Fibroblast of skin of left biceps (primary cell): Measurements from ENCODE around the gene NCDN.

ENCODE experiments used
- DNase-seq, 2 experiments: peaks; one replicate each; pipeline ENCODE4 v3.0.0-alpha.2; 2013; ENCODE audit warnings: low read depth in 2 of 2

Gene NCDN

DNA sequence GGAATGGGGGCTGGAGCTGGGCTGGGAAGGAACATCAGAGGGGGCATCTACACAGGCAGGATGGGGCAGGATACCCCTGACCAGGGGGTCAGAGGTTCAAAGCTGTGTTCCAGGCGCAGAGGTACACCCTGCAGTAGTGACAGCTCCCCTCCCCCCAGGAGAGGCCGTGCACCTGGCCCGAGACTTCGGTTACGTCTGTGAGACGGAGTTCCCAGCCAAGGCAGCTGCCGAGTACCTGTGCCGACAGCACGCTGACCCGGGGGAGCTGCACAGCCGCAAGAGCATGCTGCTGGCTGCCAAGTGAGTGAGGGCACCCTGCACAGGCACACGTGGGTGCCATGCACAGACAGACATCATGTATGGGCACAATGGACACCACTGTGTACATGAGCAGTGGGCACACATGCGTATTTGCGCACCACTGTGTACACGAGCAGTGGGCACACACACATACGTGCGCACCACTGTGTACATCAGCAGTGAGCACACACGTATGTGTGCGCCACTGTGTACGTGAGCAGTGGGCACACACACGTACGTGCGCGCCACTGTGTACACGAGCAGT, 33.0 kb downstream of the NCDN start:
- no peak for DNase-seq

DNA sequence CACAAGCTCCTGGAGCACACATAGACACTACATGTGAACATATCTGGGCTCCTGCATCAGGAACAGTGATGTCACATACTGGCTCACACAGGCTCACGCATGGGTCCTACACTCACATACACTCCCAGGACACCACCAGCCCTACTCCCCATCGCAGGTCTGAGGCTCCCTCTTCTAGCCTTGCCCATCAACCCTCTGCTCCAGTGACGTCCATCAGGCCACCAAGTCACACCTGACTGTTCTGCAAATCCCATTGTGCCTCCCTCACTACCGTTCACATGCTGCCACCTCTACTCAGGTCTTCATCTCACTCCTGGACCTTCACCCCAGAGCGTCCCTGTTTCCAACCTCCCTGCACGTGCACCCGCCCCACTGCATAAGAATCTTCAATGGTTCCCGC, 33.6 kb downstream of the NCDN start:
- DNase-seq, result no peak

DNA sequence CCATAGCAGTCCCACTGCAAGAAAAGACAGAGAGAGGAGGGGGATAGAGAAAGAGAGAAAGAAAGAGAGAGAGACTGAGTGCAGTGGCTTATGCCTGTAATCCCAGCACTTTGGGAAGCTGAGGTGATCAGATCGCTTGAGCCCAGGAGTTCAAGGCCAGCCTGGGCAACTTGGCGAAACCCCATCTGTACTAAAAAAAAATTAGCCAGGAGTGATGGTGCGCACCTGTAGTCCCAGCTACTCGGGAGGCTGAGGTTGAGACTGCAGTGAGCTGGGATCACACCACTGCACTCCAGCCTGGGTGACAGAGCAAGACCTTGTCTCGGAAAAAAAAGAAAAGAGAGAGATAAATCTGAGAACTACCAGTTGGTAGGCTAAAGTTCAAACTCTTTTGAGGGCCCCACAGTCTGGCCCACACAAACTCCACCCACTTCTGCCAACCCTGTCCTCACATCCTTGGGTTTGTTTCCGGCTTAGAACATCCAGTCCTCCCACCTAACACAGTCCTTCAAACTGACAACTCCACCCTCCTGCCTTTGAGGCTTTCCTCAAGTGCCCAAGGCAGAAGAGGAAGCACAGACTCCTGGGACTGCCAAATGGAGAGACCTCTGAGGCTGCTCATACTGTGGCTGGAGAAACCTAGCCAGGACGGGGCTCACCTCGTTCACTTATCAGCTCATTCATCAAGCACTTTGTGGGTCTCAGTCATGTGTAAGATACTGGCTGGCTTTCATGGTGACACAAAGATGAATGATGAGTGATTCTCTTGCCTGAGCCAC, 35.6 kb downstream of the NCDN start:
- no peak for DNase-seq

DNA sequence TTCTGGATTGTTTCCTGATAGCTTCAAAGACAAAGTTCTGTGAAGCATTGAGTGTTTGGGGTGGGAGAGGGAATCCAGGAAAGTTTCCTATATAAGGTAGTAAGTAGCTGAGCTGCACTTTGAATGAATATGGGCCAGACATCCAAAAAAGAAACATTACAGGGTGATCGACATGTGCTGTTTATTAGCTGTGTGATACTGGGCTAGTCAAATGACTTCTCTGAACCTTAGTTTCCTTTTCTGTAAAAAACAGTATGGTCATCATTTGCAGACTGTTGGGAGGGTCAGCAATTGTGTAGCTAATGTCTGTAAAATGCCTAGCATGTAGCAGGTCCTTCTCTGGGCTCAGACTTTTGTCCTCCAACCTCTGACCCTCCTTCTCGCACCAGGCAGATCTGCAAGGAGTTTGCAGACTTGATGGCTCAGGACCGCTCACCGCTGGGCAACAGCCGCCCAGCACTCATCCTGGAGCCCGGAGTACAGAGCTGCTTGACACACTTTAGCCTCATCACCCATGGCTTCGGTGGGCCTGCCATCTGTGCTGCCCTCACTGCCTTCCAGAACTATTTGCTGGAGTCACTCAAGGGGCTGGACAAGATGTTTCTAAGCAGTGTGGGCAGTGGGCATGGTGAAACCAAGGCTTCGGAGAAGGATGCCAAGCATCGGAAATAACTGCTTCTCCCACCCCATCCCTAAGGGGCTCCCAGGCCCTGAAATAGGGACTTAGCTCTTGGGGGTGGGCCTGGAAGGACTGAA, 36.6 kb downstream of the NCDN start:
- DNase-seq, result no peak

DNA sequence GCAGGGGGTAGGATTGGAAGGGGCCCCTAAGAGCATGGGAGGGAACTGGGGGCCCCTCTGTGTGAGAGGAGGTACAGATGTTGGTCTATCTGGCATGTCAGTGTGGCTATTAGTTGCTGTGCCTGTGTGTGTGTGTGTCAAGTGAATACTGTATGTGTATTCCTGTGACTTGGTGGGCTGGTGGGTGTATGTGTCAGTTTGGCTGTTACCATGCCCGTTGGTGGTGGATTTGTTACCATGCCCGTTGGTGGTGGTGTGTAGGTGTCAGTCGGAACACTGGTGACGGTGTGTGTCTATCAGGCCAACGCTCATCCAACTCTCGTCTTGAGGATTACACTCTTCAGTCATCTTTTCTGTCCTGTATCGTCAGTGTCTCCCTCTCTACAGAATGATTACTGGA, 38.1 kb downstream of the NCDN start:
- DNase-seq, result no peak

DNA sequence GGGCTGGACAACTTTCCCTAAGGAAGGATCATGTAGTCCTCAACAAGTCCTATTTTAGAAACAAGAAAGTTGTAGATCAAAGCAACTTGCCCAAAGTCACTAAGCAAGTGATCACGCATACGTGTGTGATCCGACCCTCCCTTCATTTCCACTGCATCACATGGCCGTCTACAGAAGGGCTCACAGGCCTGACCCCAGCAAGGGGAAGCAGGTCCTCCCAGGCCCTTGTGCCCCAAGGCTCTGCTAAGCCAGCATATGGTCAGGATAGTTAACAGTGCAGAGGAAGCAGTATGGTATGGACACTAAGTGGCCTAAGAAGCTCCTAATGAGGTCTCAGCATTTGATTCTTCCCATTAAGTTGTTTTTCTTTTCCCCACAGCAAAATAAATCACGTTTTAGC, 40.3 kb downstream of the NCDN start:
- no peak for DNase-seq

DNA sequence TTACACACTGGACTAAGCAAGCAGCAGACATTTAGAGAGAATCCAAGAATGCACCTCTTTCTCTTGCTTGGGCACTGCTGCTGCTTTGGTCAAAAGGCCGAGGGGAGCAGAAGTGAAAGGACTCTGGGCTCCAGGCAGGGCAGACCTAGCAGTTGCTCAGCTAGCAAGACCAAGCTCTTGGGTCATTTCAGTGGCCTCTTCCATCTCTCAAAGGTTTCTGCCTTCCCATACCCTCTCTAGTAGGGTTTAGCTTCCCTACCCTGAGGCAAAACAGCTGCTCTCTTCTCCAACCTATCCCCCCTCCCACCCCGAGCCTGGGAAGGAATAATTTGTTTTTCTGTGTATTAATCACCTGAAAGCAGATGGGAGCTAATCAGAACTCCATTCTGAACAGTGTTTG, 41.3 kb downstream of the NCDN start:
- DNase-seq, result no peak

DNA sequence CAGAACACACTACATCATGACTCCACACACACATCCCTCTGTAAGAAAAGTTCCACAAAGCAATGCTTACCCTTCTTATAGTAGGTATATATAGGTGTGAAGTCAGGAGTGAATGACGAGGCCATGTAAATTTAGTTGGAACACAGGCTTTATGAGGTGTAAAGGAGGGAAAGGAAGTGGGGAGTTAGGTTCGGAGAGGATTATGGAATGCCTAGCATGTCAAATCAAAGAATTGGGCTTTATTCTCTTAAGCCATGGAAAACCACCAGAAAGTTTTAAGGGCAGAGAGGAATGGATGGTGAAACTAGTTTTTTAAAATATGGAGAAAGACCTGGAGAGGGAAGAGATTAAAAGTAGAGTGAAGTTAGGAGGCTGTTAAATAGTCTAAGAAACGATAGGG, 41.8 kb downstream of the NCDN start:
- no peak for DNase-seq

DNA sequence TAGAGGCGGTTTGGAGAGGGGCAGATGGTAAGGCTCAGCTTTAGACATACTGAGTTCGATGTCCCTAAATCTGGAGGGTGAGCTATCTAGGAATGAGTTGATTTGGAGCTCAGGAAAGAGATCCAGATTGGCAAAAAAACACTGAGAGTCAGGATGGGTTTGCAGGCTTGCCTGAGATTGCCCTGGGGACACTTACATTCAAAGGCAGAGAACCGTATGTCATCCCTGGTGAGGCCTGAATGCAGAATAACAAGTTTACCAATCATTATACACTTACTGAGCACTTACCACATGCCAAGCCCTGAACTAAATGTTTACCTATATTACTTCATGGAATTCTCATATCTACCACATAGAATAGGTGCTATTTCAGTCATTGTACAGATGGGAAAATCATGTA, 43.0 kb downstream of the NCDN start:
- DNase-seq, result no peak

DNA sequence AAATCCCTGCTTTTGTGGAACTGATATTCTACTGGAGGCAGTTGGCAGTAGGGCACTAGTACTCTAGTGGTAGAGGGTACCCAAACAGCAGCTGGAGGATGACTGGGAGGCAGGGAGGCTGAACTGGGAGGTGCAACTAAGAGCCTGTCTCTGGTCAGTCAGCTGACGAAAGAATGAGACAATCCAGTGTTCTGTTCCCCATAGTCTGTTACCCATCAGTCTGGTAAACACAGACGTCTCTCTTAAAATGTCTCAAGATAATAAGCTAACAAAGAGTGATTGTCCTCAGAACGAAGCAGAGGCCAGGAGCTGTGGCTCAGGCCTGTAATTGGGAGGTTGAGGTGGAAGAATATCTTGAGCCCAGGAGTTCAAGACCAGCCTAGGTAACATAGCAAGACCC, 45.9 kb downstream of the NCDN start:
- DNase-seq, result no peak

DNA sequence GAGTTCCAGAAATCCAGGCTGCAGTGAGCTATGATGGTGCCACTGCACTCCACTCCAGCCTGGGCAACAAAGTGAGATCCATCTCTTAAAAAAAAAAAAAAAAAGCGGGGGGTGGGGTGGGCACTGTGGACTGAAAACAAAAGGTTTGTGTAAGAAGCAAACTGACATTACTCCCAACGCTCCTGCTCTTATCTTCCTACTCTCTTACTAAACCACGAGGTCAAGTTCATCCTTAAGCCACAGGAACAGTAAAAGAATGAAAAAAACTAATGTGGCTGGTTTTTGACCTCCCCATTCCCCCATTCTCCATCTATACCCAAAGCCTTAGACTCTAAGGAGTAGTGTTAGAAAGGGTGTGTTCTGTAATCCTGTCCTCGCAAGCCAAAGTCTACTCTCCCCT, 46.3 kb downstream of the NCDN start:
- DNase-seq, result no peak

DNA sequence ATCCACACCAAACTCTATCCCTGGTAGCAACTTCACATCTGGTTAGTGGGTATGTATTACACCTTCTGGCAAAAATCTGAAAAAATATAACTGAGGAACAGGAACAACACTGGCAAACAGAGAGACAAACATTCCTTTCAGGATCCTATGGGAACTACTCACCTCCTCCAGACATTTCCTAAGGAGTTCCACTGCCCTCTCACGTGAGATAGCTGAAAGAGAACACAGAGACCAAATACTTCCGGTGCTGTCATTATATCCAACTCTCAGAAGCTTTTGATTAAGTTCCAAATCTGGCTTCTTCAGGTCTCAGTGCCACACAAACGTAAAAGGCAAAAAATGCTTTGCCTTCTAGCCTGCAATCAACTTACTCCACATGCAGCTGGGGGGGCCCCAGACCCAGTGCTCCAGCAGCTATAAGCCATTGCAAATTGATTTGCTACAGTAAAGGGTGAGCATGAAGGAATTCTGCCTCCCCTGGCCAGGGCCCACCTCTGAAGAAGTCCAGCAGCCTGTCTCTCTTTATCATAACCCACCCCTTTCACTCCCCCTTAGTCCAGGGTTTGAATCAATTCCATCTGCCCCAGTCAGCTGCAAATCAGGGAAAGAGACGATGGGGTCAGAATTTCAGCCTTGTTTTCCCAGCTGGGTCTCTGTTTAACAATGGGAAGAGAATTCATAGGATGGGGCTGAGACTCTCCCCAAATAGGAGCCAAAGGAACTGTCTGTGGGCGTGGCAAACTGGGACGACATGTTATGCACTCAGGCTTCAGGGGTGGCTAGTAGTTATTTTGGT, 47.7 kb downstream of the NCDN start:
- DNase-seq, result no peak

DNA sequence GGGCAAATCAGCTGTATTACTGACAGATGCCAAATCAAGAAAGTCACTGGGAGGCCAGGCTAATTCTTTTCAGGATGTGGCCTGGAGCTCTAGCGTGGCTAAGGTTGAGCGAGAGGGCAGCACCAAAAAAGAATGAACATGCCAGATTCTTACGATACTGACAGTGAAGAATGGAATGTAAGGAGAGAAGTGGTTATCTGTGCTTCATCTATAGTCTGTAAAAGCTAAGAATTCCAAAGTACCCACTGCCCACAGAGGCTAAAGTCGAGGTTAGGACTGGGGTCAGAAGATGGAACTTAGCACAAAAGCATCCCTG, 48.2 kb downstream of the NCDN start:
- DNase-seq, result peak in 1 of 2 experiments; percentile 11

DNA sequence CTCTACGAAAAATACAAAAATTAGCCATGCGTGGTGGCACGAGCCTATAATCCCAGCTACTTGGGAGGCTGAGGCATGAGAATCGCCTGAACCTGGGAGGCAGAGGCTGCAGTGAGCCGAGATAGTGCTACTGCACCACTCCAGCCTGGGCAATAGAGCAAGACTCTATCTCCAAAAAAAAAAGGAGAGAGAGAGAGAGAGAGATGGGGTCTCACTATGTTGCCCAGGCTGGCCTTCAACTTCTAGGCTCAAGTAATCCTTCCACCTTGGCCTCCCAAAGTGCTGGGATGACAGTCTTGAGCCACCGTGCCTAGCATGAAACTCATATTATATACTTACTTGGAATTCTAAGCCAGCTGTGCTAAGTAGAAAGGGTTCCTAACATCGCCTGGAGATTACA, 54.1 kb downstream of the NCDN start:
- DNase-seq, result no peak

DNA sequence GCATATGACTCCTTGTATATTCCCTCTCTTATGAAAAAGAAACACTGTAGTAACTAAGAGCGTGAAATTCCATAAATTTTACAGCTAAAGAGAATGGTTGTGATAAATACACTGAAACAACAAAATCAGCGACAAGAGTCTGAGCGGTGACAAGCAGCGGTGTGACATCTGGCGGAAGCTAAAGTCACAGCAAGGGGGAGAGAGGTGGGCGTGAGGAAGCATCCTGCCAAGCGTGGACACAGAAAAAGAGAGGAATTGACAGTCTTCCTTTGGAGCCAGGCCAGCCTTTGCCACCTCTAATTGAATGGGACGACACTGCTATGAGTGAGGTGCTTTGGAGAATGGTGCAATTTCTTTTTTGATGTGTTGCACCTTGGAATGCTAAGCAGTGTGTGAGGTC, 57.8 kb downstream of the NCDN start:
- DNase-seq, result no peak
